Measurements from ENCODE around the gene FN3K. TPM values are rescaled to one million over a fixed set of nuclear protein-coding genes. Genes with fewer than 3 reads are reported as not detected.
A peak's percentile ranks its signal among the peaks of the same experiment; 100 is the strongest.

The FN3K gene
- total and polyA plus RNA-seq, 2 of the 13 experiments (the other 11 are each of a cell fraction or from before 2014, with no cell fraction given): 3.5 to 12.2 TPM

DNA sequence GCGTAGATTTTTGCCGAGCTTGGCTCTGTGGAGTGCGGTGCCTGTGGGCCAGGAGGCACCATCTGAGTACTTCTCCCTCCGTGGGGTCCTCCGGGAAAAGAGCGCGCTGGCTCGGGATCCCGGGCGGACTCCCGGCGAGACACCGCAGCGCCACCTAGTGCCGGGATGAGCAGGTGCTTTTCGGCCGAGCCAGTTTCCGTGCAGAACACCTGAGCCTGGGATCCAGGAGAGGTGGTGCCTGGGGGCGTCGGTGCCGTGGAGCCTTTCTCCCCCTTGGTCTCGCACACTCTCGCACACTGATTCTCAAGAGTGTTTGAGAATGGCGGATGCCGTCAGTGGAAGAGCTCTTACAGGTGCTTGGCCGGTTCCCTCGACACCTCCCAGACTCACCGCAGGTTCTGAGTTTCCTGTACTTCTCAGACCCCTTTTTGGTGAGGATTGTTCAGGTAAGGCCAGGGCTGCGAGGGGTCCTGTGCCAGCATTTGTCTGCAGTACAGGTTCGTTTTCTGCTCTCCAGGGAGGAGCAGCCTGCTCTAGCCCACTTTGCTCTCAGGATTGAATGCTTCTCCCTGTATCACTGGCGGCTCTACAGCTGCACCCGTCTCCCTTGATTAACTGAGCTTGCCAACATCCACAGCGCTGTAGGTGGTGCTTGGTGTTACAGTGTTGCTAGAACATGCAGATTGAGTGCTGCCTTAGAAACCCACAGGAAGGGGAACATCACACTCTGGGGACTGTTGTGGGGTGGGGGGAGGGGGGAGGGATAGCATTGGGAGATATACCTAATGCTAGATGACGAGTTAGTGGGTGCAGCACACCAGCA, 39.8 kb downstream of the FN3K start (continued):
- TF ChIP-seq, protein P1, sequence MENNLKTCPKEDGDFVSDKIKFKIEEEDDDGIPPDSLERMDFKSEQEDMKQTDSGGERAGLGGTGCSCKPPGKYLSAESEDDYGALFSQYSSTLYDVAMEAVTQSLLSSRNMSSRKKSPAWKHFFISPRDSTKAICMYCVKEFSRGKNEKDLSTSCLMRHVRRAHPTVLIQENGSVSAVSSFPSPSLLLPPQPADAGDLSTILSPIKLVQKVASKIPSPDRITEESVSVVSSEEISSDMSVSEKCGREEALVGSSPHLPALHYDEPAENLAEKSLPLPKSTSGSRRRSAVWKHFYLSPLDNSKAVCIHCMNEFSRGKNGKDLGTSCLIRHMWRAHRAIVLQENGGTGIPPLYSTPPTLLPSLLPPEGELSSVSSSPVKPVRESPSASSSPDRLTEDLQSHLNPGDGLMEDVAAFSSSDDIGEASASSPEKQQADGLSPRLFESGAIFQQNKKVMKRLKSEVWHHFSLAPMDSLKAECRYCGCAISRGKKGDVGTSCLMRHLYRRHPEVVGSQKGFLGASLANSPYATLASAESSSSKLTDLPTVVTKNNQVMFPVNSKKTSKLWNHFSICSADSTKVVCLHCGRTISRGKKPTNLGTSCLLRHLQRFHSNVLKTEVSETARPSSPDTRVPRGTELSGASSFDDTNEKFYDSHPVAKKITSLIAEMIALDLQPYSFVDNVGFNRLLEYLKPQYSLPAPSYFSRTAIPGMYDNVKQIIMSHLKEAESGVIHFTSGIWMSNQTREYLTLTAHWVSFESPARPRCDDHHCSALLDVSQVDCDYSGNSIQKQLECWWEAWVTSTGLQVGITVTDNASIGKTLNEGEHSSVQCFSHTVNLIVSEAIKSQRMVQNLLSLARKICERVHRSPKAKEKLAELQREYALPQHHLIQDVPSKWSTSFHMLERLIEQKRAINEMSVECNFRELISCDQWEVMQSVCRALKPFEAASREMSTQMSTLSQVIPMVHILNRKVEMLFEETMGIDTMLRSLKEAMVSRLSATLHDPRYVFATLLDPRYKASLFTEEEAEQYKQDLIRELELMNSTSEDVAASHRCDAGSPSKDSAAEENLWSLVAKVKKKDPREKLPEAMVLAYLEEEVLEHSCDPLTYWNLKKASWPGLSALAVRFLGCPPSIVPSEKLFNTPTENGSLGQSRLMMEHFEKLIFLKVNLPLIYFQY (CRISPR knock-in tag; IDR thresholded peaks at IDR 0.05; ENCODE audit: borderline replicate concordance): peak; percentile 13; the same call in 1 of the 2 replicates
- peak; percentile 79; the same call in 1 of the 2 replicates for TF ChIP-seq SMAD3 (CRISPR knock-in tag; IDR thresholded peaks at IDR 0.05)
- TF ChIP-seq TEAD2 (CRISPR knock-in tag; IDR thresholded peaks at IDR 0.05): no peak
- TF ChIP-seq THAP11 (CRISPR knock-in tag; IDR thresholded peaks at IDR 0.05): 0 out of 2 replicates have a peak, but pooled peaks have one; percentile 36
- TF ChIP-seq, protein P2, sequence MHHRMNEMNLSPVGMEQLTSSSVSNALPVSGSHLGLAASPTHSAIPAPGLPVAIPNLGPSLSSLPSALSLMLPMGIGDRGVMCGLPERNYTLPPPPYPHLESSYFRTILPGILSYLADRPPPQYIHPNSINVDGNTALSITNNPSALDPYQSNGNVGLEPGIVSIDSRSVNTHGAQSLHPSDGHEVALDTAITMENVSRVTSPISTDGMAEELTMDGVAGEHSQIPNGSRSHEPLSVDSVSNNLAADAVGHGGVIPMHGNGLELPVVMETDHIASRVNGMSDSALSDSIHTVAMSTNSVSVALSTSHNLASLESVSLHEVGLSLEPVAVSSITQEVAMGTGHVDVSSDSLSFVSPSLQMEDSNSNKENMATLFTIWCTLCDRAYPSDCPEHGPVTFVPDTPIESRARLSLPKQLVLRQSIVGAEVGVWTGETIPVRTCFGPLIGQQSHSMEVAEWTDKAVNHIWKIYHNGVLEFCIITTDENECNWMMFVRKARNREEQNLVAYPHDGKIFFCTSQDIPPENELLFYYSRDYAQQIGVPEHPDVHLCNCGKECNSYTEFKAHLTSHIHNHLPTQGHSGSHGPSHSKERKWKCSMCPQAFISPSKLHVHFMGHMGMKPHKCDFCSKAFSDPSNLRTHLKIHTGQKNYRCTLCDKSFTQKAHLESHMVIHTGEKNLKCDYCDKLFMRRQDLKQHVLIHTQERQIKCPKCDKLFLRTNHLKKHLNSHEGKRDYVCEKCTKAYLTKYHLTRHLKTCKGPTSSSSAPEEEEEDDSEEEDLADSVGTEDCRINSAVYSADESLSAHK (CRISPR knock-in tag; IDR thresholded peaks at IDR 0.05; ENCODE audit: borderline replicate concordance): peak; percentile 40; the same call in 1 of the 2 replicates
- TF ChIP-seq, protein P3, sequence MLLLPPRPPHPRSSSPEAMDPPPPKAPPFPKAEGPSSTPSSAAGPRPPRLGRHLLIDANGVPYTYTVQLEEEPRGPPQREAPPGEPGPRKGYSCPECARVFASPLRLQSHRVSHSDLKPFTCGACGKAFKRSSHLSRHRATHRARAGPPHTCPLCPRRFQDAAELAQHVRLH (CRISPR knock-in tag; IDR thresholded peaks at IDR 0.05; ENCODE audit: borderline replicate concordance, low read depth): 0 out of 2 replicates have a peak, but pooled peaks have one; percentile 53
- TF ChIP-seq, protein P4, sequence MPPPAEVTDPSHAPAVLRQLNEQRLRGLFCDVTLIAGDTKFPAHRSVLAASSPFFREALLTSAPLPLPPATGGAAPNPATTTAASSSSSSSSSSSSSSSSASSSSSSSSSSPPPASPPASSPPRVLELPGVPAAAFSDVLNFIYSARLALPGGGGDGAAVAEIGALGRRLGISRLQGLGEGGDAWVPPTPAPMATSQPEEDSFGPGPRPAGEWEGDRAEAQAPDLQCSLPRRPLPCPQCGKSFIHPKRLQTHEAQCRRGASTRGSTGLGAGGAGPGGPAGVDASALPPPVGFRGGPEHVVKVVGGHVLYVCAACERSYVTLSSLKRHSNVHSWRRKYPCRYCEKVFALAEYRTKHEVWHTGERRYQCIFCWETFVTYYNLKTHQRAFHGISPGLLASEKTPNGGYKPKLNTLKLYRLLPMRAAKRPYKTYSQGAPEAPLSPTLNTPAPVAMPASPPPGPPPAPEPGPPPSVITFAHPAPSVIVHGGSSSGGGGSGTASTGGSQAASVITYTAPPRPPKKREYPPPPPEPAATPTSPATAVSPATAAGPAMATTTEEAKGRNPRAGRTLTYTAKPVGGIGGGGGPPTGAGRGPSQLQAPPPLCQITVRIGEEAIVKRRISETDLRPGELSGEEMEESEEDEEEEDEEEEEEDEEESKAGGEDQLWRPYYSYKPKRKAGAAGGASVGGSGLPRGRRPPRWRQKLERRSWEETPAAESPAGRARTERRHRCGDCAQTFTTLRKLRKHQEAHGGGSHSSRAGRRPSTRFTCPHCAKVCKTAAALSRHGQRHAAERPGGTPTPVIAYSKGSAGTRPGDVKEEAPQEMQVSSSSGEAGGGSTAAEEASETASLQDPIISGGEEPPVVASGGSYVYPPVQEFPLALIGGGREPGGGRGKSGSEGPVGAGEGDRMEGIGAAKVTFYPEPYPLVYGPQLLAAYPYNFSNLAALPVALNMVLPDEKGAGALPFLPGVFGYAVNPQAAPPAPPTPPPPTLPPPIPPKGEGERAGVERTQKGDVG (CRISPR knock-in tag; IDR thresholded peaks at IDR 0.05; ENCODE audit: borderline replicate concordance): peak; percentile 97; the same call in 1 of the 2 replicates
- TF ChIP-seq, protein P5, sequence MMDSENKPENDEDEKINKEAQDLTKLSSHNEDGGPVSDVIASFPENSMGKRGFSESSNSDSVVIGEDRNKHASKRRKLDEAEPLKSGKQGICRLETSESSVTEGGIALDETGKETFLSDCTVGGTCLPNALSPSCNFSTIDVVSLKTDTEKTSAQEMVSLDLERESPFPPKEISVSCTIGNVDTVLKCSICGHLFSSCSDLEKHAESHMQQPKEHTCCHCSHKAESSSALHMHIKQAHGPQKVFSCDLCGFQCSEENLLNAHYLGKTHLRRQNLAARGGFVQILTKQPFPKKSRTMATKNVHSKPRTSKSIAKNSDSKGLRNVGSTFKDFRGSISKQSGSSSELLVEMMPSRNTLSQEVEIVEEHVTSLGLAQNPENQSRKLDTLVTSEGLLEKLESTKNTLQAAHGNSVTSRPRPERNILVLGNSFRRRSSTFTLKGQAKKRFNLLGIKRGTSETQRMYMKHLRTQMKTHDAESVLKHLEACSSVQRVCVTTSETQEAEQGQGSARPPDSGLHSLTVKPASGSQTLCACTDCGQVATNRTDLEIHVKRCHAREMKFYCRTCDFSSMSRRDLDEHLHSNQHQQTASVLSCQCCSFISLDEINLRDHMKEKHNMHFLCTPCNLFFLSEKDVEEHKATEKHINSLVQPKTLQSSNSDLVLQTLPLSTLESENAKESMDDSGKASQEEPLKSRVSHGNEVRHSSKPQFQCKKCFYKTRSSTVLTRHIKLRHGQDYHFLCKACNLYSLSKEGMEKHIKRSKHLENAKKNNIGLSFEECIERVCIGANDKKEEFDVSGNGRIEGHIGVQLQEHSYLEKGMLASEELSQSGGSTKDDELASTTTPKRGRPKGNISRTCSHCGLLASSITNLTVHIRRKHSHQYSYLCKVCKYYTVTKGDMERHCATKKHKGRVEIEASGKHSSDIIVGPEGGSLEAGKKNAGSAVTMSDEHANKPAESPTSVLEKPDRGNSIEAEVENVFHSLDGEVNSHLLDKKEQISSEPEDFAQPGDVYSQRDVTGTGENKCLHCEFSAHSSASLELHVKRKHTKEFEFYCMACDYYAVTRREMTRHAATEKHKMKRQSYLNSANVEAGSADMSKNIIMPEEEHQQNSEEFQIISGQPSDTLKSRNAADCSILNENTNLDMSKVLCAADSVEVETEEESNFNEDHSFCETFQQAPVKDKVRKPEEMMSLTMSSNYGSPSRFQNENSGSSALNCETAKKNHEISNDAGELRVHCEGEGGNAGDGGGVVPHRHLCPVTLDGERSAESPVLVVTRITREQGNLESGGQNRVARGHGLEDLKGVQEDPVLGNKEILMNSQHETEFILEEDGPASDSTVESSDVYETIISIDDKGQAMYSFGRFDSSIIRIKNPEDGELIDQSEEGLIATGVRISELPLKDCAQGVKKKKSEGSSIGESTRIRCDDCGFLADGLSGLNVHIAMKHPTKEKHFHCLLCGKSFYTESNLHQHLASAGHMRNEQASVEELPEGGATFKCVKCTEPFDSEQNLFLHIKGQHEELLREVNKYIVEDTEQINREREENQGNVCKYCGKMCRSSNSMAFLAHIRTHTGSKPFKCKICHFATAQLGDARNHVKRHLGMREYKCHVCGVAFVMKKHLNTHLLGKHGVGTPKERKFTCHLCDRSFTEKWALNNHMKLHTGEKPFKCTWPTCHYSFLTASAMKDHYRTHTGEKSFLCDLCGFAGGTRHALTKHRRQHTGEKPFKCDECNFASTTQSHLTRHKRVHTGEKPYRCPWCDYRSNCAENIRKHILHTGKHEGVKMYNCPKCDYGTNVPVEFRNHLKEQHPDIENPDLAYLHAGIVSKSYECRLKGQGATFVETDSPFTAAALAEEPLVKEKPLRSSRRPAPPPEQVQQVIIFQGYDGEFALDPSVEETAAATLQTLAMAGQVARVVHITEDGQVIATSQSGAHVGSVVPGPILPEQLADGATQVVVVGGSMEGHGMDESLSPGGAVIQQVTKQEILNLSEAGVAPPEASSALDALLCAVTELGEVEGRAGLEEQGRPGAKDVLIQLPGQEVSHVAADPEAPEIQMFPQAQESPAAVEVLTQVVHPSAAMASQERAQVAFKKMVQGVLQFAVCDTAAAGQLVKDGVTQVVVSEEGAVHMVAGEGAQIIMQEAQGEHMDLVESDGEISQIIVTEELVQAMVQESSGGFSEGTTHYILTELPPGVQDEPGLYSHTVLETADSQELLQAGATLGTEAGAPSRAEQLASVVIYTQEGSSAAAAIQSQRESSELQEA (CRISPR knock-in tag; IDR thresholded peaks at IDR 0.05; ENCODE audit: not compliant biosample characterization): no peak
